Prostate gland (tissue), 2 donors: Measurements from ENCODE around the gene XCR1. TPM values are rescaled to one million over a fixed set of nuclear protein-coding genes. Genes with fewer than 3 reads are reported as not detected.

Experiments
- DNase-seq: peaks from one replicate; pipeline ENCODE4 v3.0.0-alpha.2; 2019; ENCODE audit warnings: low spot score
- H3K27ac ChIP-seq, 2 donors: fragments of 200-600 bp; sonication (generic); 2 replicates each; pipeline ENCODE4 v1.5.1; 2017 to 2019
- H3K27me3 ChIP-seq: fragments of 200-600 bp; sonication (generic); replicated peaks from 2 replicates; pipeline ENCODE4 v1.5.1; 2019; ENCODE audit not compliant: insufficient read depth
- H3K36me3 ChIP-seq, 2 donors: fragments of 200-600 bp; sonication (generic); 1 replicate in 1 of 2; 2 replicates in 1 of 2; pipeline versions ENCODE4 v1.5.1 to v1.8.1; 2017 to 2019
- H3K4me1 ChIP-seq: fragments of 200-600 bp; sonication (generic); replicated peaks from 2 replicates; pipeline ENCODE4 v1.5.1; 2019
- H3K4me3 ChIP-seq, 2 donors: fragments of 200-600 bp; sonication (generic); 2 replicates each; pipeline ENCODE4 v1.5.1; 2017 to 2019
- H3K9me3 ChIP-seq: fragments of 200-600 bp; sonication (generic); 2 replicates; pipeline ENCODE4 v1.5.1; 2017
- CTCF ChIP-seq, 4 experiments: fragments of 200-600 bp in 2 of 4; fragments of 450-650 bp in 2 of 4; sonication (generic) in 2 of 4; IDR thresholded peaks; 1 replicate in 3 of 4; 2 replicates in 1 of 4; pipeline ENCODE4 v1.5.1; 2016 to 2019; ENCODE audit warnings: antibody characterized with exemption in 4 of 4, mild to moderate bottlenecking in 2 of 4, moderate library complexity in 2 of 4
- POLR2A ChIP-seq: fragments of 450-650 bp; IDR thresholded peaks from one replicate; pipeline ENCODE4 v1.6.1; 2016; ENCODE audit warnings: antibody characterized with exemption, mild to moderate bottlenecking
- POLR2AphosphoS5 ChIP-seq: sonication (generic); formaldehyde crosslinking; IDR thresholded peaks from one replicate; pipeline ENCODE4 v1.6.1; 2017; ENCODE audit warnings: antibody characterized with exemption
- WGBS: methylation state at CpG from one replicate; pipeline ENCODE4 v1.1.5; 2018; 5-methylcytosine and 5-hydroxymethylcytosine counted together
- intact Hi-C: fragments of 100-400 bp; cut with DNase I; formaldehyde crosslinking; loops from one replicate; pipeline ENCODE4 v1.14.2; 2022
- total RNA-seq, 2 donors: library from RNA; depleted of rRNA; stranded (reverse); fragments of >200 nt; gene quantifications; one replicate each; pipeline ENCODE4 v1.1.0, GENCODE V29; 2016

XCR1 gene
- total RNA-seq, 2 donors from 2014 or later = not detected

GRCh38 chr3:45972534-45973402 is 54.5 kb downstream of the XCR1 start:
- H3K9me3 ChIP-seq = no peaks in the 10 kb centered on the region
- TF ChIP-seq POLR2A (no peak), POLR2AphosphoS5 (peak; percentile 87)
- H3K4me1 ChIP-seq = peaks cover 11% of the 10 kb centered on the region
- H3K4me3 ChIP-seq = no peak overlapping the region
- 27% methylated on average over 6 of the region's 6 CpGs for WGBS
- no peaks in the 10 kb centered on the region for H3K27me3 ChIP-seq
- peak; percentile 69 for DNase-seq
- peak overlapping the region; percentile 59 to 63 for H3K27ac ChIP-seq
- intact Hi-C loops = no loop called here
- peaks cover 2 to 23% of the 10 kb centered on the region in 2 donors for H3K36me3 ChIP-seq

- peaks cover 0 to 20% of the 10 kb centered on the region in 2 donors for H3K36me3 ChIP-seq
- peaks cover 7% of the 10 kb centered on the region for H3K4me1 ChIP-seq
- DNase-seq = no peak
- H3K27ac ChIP-seq = no peak overlapping the region
- 99% methylated on average over 3 of the region's 3 CpGs for WGBS
- TF ChIP-seq POLR2A (no peak), CTCF (IDR thresholded peaks at IDR 0.05) (no peak), POLR2AphosphoS5 (no peak)
- H3K4me3 ChIP-seq = no peak overlapping the region
- intact Hi-C loops = no loop called here
- no peaks in the 10 kb centered on the region for H3K9me3 ChIP-seq
- no peaks in the 10 kb centered on the region for H3K27me3 ChIP-seq
Measured at GRCh38 chr3:45969953-45970352, 57.3 kb downstream of the XCR1 start.

GRCh38 chr3:45969116-45969515 is 58.2 kb downstream of the XCR1 start:
- H3K27me3 ChIP-seq = no peaks in the 10 kb centered on the region
- 96% methylated on average over 3 of the region's 3 CpGs for WGBS
- peaks cover 0 to 24% of the 10 kb centered on the region in 2 donors for H3K36me3 ChIP-seq
- intact Hi-C loops = no loop called here
- no peak overlapping the region for H3K4me3 ChIP-seq
- H3K4me1 ChIP-seq = peaks cover 7% of the 10 kb centered on the region
- TF ChIP-seq CTCF (IDR thresholded peaks at IDR 0.05) = no peak
- no peak for TF ChIP-seq POLR2AphosphoS5
- TF ChIP-seq POLR2A = no peak
- no peak overlapping the region for H3K27ac ChIP-seq
- no peak for DNase-seq
- H3K9me3 ChIP-seq = no peaks in the 10 kb centered on the region

- no peak for DNase-seq
- no peak overlapping the region for H3K4me3 ChIP-seq
- no peaks in the 10 kb centered on the region for H3K9me3 ChIP-seq
- 64% methylated on average over 2 of the region's 2 CpGs for WGBS
- H3K27me3 ChIP-seq = no peaks in the 10 kb centered on the region
- H3K4me1 ChIP-seq = peaks cover 7% of the 10 kb centered on the region
- H3K36me3 ChIP-seq = peaks cover 0 to 26% of the 10 kb centered on the region in 2 donors
- no peak overlapping the region for H3K27ac ChIP-seq
- intact Hi-C loops = no loop called here
- no peak for TF ChIP-seq POLR2AphosphoS5
- no peak for TF ChIP-seq POLR2A
- TF ChIP-seq CTCF (IDR thresholded peaks at IDR 0.05) = no peak
Measured at GRCh38 chr3:45968706-45969105, 58.6 kb downstream of the XCR1 start.

GRCh38 chr3:45968149-45968548 is 59.1 kb downstream of the XCR1 start:
- DNase-seq = no peak
- WGBS = 82% methylated on average over 9 of the region's 9 CpGs
- TF ChIP-seq POLR2A = no peak
- peak; percentile 22 for TF ChIP-seq POLR2AphosphoS5
- Histone ChIP-seq H3K4me1 (peaks cover 7% of the 10 kb centered on the region), H3K27ac (peak overlapping the region in 1 of 2 donors; percentile 10), H3K9me3 (no peaks in the 10 kb centered on the region), H3K4me3 (no peak overlapping the region), H3K36me3 (peaks cover 0 to 26% of the 10 kb centered on the region in 2 donors), H3K27me3 (no peaks in the 10 kb centered on the region)
- intact Hi-C loops = no loop called here

- intact Hi-C loops = no loop called here
- Histone ChIP-seq H3K27ac (peak overlapping the region in 1 of 2 donors; percentile 10), H3K9me3 (no peaks in the 10 kb centered on the region), H3K27me3 (no peaks in the 10 kb centered on the region), H3K4me1 (peaks cover 7% of the 10 kb centered on the region), H3K36me3 (peaks cover 0 to 26% of the 10 kb centered on the region in 2 donors), H3K4me3 (no peak overlapping the region)
- WGBS = 65% methylated on average over 8 of the region's 8 CpGs
- no peak for DNase-seq
- TF ChIP-seq POLR2AphosphoS5 (no peak), CTCF (IDR thresholded peaks at IDR 0.05) (no peak), POLR2A (no peak)
Measured at GRCh38 chr3:45967724-45968123, 59.6 kb downstream of the XCR1 start.
